GM23338 (cell line): ENCODE results near the gene CYP1A2. TPM values are rescaled to one million over a fixed set of nuclear protein-coding genes. Genes with fewer than 3 reads are reported as not detected.

Source experiments
- ATAC-seq: fragments of 200-7000 bp; cut with Tn5 transposase; 3 replicates; pipeline ENCODE4 v1.9.1; 2020
- DNase-seq: peaks from one replicate; pipeline ENCODE4 v3.0.0-alpha.2; 2015; ENCODE audit warnings: low spot score
- H2AFZ ChIP-seq: fragments of 200-600 bp; sonication (generic); 2 replicates; pipeline ENCODE4 v1.8.0; 2016; ENCODE audit warnings: antibody characterized with exemption, mild to moderate bottlenecking, moderate library complexity
- H3F3A ChIP-seq: fragments of 200-600 bp; sonication (generic); replicated peaks from 2 replicates; pipeline ENCODE4 v1.8.0; 2017; ENCODE audit warnings: antibody characterized with exemption, mixed run types, low read depth
- H3K27ac ChIP-seq: fragments of 200-600 bp; sonication (generic); 2 replicates; pipeline ENCODE4 v1.6.1; 2016; ENCODE audit warnings: low read depth
- H3K27me3 ChIP-seq: fragments of 200-600 bp; sonication (generic); 2 replicates; pipeline ENCODE4 v1.8.0; 2016; ENCODE audit warnings: mild to moderate bottlenecking, mixed run types, moderate library complexity; ENCODE audit not compliant: insufficient read depth
- H3K36me3 ChIP-seq: fragments of 200-600 bp; sonication (generic); 2 replicates; pipeline ENCODE4 v1.8.0; 2016; ENCODE audit warnings: mild to moderate bottlenecking; ENCODE audit not compliant: insufficient read depth
- H3K4me1 ChIP-seq: fragments of 200-600 bp; sonication (generic); 2 replicates; pipeline ENCODE4 v1.8.0; 2016; ENCODE audit warnings: mild to moderate bottlenecking, moderate library complexity; ENCODE audit not compliant: insufficient read depth
- H3K4me2 ChIP-seq: fragments of 200-600 bp; sonication (generic); 2 replicates; pipeline ENCODE4 v1.7.1; 2017; ENCODE audit warnings: mixed run types
- H3K4me3 ChIP-seq: fragments of 200-600 bp; sonication (generic); 2 replicates; pipeline ENCODE4 v1.6.1; 2016; ENCODE audit warnings: mixed run types
- H3K79me2 ChIP-seq: fragments of 200-600 bp; sonication (generic); replicated peaks from 2 replicates; pipeline ENCODE4 v1.8.0; 2017; ENCODE audit warnings: mild to moderate bottlenecking; ENCODE audit not compliant: insufficient read depth
- H3K9me2 ChIP-seq: fragments of 200-600 bp; sonication (generic); 2 replicates; pipeline ENCODE4 v1.8.0; 2017; ENCODE audit not compliant: insufficient read depth
- H4K20me1 ChIP-seq: fragments of 200-600 bp; sonication (generic); replicated peaks from 2 replicates; pipeline ENCODE4 v1.8.0; 2017; ENCODE audit warnings: mild to moderate bottlenecking; ENCODE audit not compliant: insufficient read depth
- H3K27ac Mint-ChIP-seq: 2 replicates; pipeline ENCODE4 v1.8.0; 2020; ENCODE audit warnings: inconsistent platforms, mild to moderate bottlenecking, moderate library complexity, mixed read lengths
- H3K27me3 Mint-ChIP-seq: 3 replicates; pipeline ENCODE4 v1.8.0; 2022; ENCODE audit warnings: low read depth, mild to moderate bottlenecking, moderate library complexity, mixed read lengths, inconsistent platforms; ENCODE audit not compliant: insufficient read depth, poor library complexity
- H3K36me3 Mint-ChIP-seq: 3 replicates; pipeline ENCODE4 v1.8.0; 2021; ENCODE audit warnings: low read depth, mild to moderate bottlenecking, inconsistent platforms, moderate library complexity, mixed read lengths
- H3K4me1 Mint-ChIP-seq: 3 replicates; pipeline ENCODE4 v1.8.0; 2020; ENCODE audit warnings: mild to moderate bottlenecking, inconsistent platforms, mixed read lengths
- H3K4me3 Mint-ChIP-seq: 3 replicates; pipeline ENCODE4 v1.8.0; 2021; ENCODE audit warnings: moderate library complexity, mild to moderate bottlenecking, inconsistent platforms, mixed read lengths
- H3K9me3 Mint-ChIP-seq: 3 replicates; pipeline ENCODE4 v1.8.0; 2020; ENCODE audit warnings: moderate library complexity, mild to moderate bottlenecking, inconsistent platforms, mixed read lengths
- CREB1 ChIP-seq: fragments of 250-450 bp; sonication (Bioruptor Pico); IDR thresholded peaks from 2 replicates; pipeline ENCODE4 v1.5.0; 2020; ENCODE audit warnings: low read depth, mild to moderate bottlenecking, moderate library complexity
- CTCF ChIP-seq, 2 experiments: fragments of 200-600 bp in 1 of 2; sonication (generic) in 1 of 2; conservative IDR thresholded peaks; 2 replicates each; pipeline versions ENCODE4 v1.5.1 to v1.6.1; 2016 to 2017; ENCODE audit warnings: antibody characterized with exemption in 2 of 2, low read depth in 2 of 2, mild to moderate bottlenecking in 2 of 2, moderate library complexity in 1 of 2
- EZH2 ChIP-seq: fragments of 200-600 bp; sonication (generic); IDR thresholded peaks from one replicate; pipeline ENCODE4 v1.8.0; 2017; ENCODE audit warnings: antibody characterized with exemption, mild to moderate bottlenecking, low read depth; ENCODE audit not compliant: unreplicated experiment
- EZH2phosphoT487 ChIP-seq: fragments of 200-600 bp; sonication (generic); IDR thresholded peaks from one replicate; pipeline ENCODE4 v1.8.1; 2018; ENCODE audit warnings: antibody characterized with exemption; ENCODE audit not compliant: unreplicated experiment
- NANOG ChIP-seq: IDR thresholded peaks from 2 replicates; pipeline ENCODE4 v1.6.1; 2016; ENCODE audit warnings: antibody characterized with exemption, borderline replicate concordance
- POLR2AphosphoS5 ChIP-seq: IDR thresholded peaks from 2 replicates; pipeline ENCODE4 v1.6.1; 2016; ENCODE audit warnings: antibody characterized with exemption, low read depth
- STAT1 ChIP-seq: IDR thresholded peaks from one replicate; pipeline ENCODE4 v1.6.1; 2016; ENCODE audit warnings: antibody characterized with exemption; ENCODE audit not compliant: unreplicated experiment
- ZNF114 ChIP-seq: fragments of 250-450 bp; sonication (Bioruptor Pico); IDR thresholded peaks from 2 replicates; pipeline ENCODE4 v1.5.0; 2020; ENCODE audit warnings: mild to moderate bottlenecking, moderate library complexity
- ZNF331 ChIP-seq: fragments of 250-450 bp; sonication (Bioruptor Pico); IDR thresholded peaks from 2 replicates; pipeline ENCODE4 v1.5.0; 2020; ENCODE audit warnings: low read depth, mild to moderate bottlenecking, moderate library complexity
- polyA plus RNA-seq: library from polyadenylated mRNA; unstranded; fragments of >200 nt; fragmentation: Nextera tagmentation; extraction: Ambion mirVana; gene quantifications from 2 replicates; pipeline ENCODE4 v1.2.1, GENCODE V29; 2016
- total RNA-seq: library from RNA; depleted of rRNA; stranded (reverse); fragments of >200 nt; shearing (Covaris generic); gene quantifications from 2 replicates; pipeline ENCODE4 v1.2.3, GENCODE V29; 2014
- TF ChIP-seq, protein P1 (sequence below): IDR thresholded peaks from one replicate; pipeline ENCODE4 v1.6.1; 2018; ENCODE audit warnings: antibody characterized with exemption; ENCODE audit not compliant: unreplicated experiment
- TF ChIP-seq, protein P2 (sequence below): IDR thresholded peaks from 2 replicates; pipeline ENCODE4 v1.6.1; 2016; ENCODE audit warnings: antibody characterized with exemption

The CYP1A2 gene
- total and polyA plus RNA-seq, 2 experiments from 2014 or later, result not detected

- TF ChIP-seq ZNF114 (CRISPR knock-in tag), result no peak
- TF ChIP-seq, protein P1, sequence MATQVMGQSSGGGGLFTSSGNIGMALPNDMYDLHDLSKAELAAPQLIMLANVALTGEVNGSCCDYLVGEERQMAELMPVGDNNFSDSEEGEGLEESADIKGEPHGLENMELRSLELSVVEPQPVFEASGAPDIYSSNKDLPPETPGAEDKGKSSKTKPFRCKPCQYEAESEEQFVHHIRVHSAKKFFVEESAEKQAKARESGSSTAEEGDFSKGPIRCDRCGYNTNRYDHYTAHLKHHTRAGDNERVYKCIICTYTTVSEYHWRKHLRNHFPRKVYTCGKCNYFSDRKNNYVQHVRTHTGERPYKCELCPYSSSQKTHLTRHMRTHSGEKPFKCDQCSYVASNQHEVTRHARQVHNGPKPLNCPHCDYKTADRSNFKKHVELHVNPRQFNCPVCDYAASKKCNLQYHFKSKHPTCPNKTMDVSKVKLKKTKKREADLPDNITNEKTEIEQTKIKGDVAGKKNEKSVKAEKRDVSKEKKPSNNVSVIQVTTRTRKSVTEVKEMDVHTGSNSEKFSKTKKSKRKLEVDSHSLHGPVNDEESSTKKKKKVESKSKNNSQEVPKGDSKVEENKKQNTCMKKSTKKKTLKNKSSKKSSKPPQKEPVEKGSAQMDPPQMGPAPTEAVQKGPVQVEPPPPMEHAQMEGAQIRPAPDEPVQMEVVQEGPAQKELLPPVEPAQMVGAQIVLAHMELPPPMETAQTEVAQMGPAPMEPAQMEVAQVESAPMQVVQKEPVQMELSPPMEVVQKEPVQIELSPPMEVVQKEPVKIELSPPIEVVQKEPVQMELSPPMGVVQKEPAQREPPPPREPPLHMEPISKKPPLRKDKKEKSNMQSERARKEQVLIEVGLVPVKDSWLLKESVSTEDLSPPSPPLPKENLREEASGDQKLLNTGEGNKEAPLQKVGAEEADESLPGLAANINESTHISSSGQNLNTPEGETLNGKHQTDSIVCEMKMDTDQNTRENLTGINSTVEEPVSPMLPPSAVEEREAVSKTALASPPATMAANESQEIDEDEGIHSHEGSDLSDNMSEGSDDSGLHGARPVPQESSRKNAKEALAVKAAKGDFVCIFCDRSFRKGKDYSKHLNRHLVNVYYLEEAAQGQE, result no peak
- TF ChIP-seq EZH2phosphoT487, result no peak
- no peak for TF ChIP-seq CTCF (conservative IDR thresholded peaks at IDR 0.05; ENCODE audit: low read depth in 2 of 2)
Observed at GRCh38 chr15:74763416-74763815, 14.8 kb downstream of the CYP1A2 start (continued).

- H3K27me3 Mint-ChIP-seq, result peaks cover 13% of the 10 kb centered on the region
- no peaks in the 10 kb centered on the region for H3K36me3 Mint-ChIP-seq
- Histone ChIP-seq H2AFZ (no peak overlapping the region; the same call in 1 of the 2 replicates), H3K4me1 (no peaks in the 10 kb centered on the region; the same call in 1 of the 2 replicates), H4K20me1 (no peaks in the 10 kb centered on the region), H3F3A (0 out of 2 replicates have a peak, but pooled peaks cover 3% of the 10 kb centered on the region), H3K9me2 (no peaks in the 10 kb centered on the region), H3K27me3 (no peaks in the 10 kb centered on the region), H3K36me3 (no peaks in the 10 kb centered on the region), H3K27ac (no peak overlapping the region), H3K79me2 (no peaks in the 10 kb centered on the region), H3K4me3 (no peak overlapping the region), H3K4me2 (no peak overlapping the region)
- no peak overlapping the region for H3K27ac Mint-ChIP-seq
- DNase-seq (no peak), ATAC-seq (no peak)
- H3K4me1 Mint-ChIP-seq, result peaks cover 14% of the 10 kb centered on the region; the same call in 2 of the 3 replicates
- no peak overlapping the region for H3K4me3 Mint-ChIP-seq
- H3K9me3 Mint-ChIP-seq, result no peaks in the 10 kb centered on the region
- TF ChIP-seq POLR2AphosphoS5 (no peak), ZNF331 (no peak), ZNF114 (CRISPR knock-in tag) (no peak), STAT1 (no peak), EZH2 (no peak), NANOG (no peak), CTCF (conservative IDR thresholded peaks at IDR 0.05; ENCODE audit: low read depth in 2 of 2) (no peak), CREB1 (CRISPR knock-in tag) (no peak)
- TF ChIP-seq, protein P2, sequence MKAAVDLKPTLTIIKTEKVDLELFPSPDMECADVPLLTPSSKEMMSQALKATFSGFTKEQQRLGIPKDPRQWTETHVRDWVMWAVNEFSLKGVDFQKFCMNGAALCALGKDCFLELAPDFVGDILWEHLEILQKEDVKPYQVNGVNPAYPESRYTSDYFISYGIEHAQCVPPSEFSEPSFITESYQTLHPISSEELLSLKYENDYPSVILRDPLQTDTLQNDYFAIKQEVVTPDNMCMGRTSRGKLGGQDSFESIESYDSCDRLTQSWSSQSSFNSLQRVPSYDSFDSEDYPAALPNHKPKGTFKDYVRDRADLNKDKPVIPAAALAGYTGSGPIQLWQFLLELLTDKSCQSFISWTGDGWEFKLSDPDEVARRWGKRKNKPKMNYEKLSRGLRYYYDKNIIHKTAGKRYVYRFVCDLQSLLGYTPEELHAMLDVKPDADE, result no peak
Observed at GRCh38 chr15:74767167-74768098, 18.8 kb downstream of the CYP1A2 start.
